ENCODE measurements around the gene PEAK1. TPM values are rescaled to one million over a fixed set of nuclear protein-coding genes. Genes with fewer than 3 reads are reported as not detected.

The PEAK1 gene
- total RNA-seq, 1 experiment from 2014 or later = 58.7 TPM

DNA sequence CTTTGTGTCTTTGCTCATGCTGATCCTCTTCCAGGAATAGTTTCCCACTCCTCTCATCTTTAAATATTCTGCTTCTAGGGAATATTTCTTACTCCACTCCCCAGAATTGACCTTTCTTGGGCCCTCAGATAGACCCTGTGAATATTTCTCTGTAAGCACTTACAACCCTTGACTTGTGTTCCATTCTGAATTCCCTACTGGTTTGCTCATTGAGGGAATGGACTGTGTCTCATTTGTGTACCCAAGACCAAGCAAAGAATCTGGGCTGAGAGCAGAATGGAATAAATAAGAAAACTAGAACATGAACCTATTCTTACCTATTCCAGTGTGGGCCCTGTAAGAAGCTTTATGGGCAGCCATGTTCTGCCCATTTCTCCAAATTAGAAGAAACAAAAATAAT lies 276.3 kb downstream of the PEAK1 start:
- ChIA-PET POLR2A (interaction anchor here (0.6 kb wide), 1 partner anchor 117 kb away, joined by 3 read pairs; no protein-coding TSS in a partner anchor), CTCF (no interaction called here)
- no peak overlapping the region for H3K27ac ChIP-seq (ENCODE audit: low read length)

DNA sequence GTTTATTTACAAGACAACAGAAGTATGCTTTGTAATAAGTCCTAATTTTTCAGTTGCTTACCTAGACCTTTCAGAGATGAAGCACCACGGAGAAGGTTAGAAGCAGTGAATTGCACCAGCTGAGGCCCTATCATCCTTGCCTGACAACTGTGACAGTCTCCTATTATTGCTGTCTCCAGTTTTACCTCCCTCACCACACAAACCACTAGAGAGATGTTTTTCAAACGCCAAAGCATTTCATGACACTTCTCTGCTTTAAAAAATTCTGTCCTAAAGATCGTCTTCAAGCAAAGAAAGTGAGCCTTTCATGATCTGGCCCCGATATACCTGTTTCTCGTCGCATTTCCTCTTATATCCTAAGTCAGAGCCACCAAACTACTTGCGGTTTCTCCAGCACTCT lies 276.7 kb downstream of the PEAK1 start:
- CTCF ChIA-PET = no interaction called here
- no TSS peak for BruUV-seq (replicated peaks)

More for the DNA sequence above, 276.3 kb downstream of the PEAK1 start:
- intact Hi-C loops (cut with micrococcal nuclease; ENCODE audit: unreplicated experiment) (no loop called here), in situ Hi-C loops (cut with HindIII; ENCODE audit: low pct_unique_long_range_greater_than_20kb, low sequenced_read_pairs) (no loop called here)
- Histone ChIP-seq H3K9me3 (ENCODE audit: control insufficient read depth, insufficient read depth, low read depth, low read length) (0 out of 2 replicates have a peak, but pooled peaks cover 3% of the 10 kb centered on the region), H3K4me1 (ENCODE audit: control insufficient read depth, insufficient read depth, low read length) (no peaks in the 10 kb centered on the region), H3K27me3 (ENCODE audit: control insufficient read depth, insufficient read depth, low read length) (no peaks in the 10 kb centered on the region), H3K4me3 (ENCODE audit: low read depth in 2 of 2, low read length in 2 of 2) (no peak overlapping the region), H3K36me3 (ENCODE audit: control insufficient read depth, insufficient read depth, low read length) (no peaks in the 10 kb centered on the region)
- no TSS peak for BruUV-seq (replicated peaks)
- DNase-seq (ENCODE audit: low read depth, low spot score) = no peak
- no peak for TF ChIP-seq SIN3A (IDR thresholded peaks at IDR 0.05; ENCODE audit: borderline replicate concordance, insufficient read depth, low read depth, low read length)
- TF ChIP-seq, protein P1, sequence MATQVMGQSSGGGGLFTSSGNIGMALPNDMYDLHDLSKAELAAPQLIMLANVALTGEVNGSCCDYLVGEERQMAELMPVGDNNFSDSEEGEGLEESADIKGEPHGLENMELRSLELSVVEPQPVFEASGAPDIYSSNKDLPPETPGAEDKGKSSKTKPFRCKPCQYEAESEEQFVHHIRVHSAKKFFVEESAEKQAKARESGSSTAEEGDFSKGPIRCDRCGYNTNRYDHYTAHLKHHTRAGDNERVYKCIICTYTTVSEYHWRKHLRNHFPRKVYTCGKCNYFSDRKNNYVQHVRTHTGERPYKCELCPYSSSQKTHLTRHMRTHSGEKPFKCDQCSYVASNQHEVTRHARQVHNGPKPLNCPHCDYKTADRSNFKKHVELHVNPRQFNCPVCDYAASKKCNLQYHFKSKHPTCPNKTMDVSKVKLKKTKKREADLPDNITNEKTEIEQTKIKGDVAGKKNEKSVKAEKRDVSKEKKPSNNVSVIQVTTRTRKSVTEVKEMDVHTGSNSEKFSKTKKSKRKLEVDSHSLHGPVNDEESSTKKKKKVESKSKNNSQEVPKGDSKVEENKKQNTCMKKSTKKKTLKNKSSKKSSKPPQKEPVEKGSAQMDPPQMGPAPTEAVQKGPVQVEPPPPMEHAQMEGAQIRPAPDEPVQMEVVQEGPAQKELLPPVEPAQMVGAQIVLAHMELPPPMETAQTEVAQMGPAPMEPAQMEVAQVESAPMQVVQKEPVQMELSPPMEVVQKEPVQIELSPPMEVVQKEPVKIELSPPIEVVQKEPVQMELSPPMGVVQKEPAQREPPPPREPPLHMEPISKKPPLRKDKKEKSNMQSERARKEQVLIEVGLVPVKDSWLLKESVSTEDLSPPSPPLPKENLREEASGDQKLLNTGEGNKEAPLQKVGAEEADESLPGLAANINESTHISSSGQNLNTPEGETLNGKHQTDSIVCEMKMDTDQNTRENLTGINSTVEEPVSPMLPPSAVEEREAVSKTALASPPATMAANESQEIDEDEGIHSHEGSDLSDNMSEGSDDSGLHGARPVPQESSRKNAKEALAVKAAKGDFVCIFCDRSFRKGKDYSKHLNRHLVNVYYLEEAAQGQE (IDR thresholded peaks at IDR 0.05; ENCODE audit: insufficient read depth in 1 of 2, low read depth in 2 of 2, low read length in 1 of 2) = no peak
- no peak for TF ChIP-seq POLR2AphosphoS5 (IDR thresholded peaks at IDR 0.05; ENCODE audit: low read depth, low read length)
- TF ChIP-seq, protein P2, sequence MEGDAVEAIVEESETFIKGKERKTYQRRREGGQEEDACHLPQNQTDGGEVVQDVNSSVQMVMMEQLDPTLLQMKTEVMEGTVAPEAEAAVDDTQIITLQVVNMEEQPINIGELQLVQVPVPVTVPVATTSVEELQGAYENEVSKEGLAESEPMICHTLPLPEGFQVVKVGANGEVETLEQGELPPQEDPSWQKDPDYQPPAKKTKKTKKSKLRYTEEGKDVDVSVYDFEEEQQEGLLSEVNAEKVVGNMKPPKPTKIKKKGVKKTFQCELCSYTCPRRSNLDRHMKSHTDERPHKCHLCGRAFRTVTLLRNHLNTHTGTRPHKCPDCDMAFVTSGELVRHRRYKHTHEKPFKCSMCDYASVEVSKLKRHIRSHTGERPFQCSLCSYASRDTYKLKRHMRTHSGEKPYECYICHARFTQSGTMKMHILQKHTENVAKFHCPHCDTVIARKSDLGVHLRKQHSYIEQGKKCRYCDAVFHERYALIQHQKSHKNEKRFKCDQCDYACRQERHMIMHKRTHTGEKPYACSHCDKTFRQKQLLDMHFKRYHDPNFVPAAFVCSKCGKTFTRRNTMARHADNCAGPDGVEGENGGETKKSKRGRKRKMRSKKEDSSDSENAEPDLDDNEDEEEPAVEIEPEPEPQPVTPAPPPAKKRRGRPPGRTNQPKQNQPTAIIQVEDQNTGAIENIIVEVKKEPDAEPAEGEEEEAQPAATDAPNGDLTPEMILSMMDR (IDR thresholded peaks at IDR 0.05) = no peak
- no peak for TF ChIP-seq TCF7L2 (IDR thresholded peaks at IDR 0.05; ENCODE audit: low read depth, low read length)
- ATAC-seq = no peak

More for the DNA sequence above, 276.7 kb downstream of the PEAK1 start:
- Histone ChIP-seq H3K9me3 (ENCODE audit: control insufficient read depth, insufficient read depth, low read depth, low read length) (0 out of 2 replicates have a peak, but pooled peaks cover 3% of the 10 kb centered on the region), H3K4me1 (ENCODE audit: control insufficient read depth, insufficient read depth, low read length) (no peaks in the 10 kb centered on the region), H3K4me3 (ENCODE audit: low read depth in 2 of 2, low read length in 2 of 2) (no peak overlapping the region), H3K27me3 (ENCODE audit: control insufficient read depth, insufficient read depth, low read length) (no peaks in the 10 kb centered on the region), H3K36me3 (ENCODE audit: control insufficient read depth, insufficient read depth, low read length) (no peaks in the 10 kb centered on the region), H3K27ac (ENCODE audit: low read length) (no peak overlapping the region)
- in situ Hi-C loops (cut with HindIII; ENCODE audit: low pct_unique_long_range_greater_than_20kb, low sequenced_read_pairs) = no loop called here
- TF ChIP-seq, protein P1 (IDR thresholded peaks at IDR 0.05; ENCODE audit: insufficient read depth in 1 of 2, low read depth in 2 of 2, low read length in 1 of 2) = no peak
- no peak for TF ChIP-seq TCF7L2 (IDR thresholded peaks at IDR 0.05; ENCODE audit: low read depth, low read length)
- no peak for TF ChIP-seq POLR2AphosphoS5 (IDR thresholded peaks at IDR 0.05; ENCODE audit: low read depth, low read length)
- TF ChIP-seq, protein P2 (IDR thresholded peaks at IDR 0.05) = no peak
- no peak for TF ChIP-seq SIN3A (IDR thresholded peaks at IDR 0.05; ENCODE audit: borderline replicate concordance, insufficient read depth, low read depth, low read length)
- POLR2A ChIA-PET = no interaction called here
- ATAC-seq (no peak), DNase-seq (ENCODE audit: low read depth, low spot score) (no peak)
- intact Hi-C loops (cut with micrococcal nuclease; ENCODE audit: unreplicated experiment) = no loop called here
